GM08714 (cell line): ENCODE data around the gene APOBEC4.
A peak's percentile ranks its signal among the peaks of the same experiment; 100 is the strongest.

ENCODE experiments used
- H3K4me3 ChIP-seq: fragments of 200-500 bp; sonication (Bioruptor generic); 2 replicates; pipeline ENCODE4 v1.5.1; 2014; ENCODE audit warnings: mild to moderate bottlenecking, low read length, inconsistent platforms
- ZNF274 ChIP-seq: IDR thresholded peaks from 2 replicates; pipeline ENCODE4 v1.6.1; 2012; ENCODE audit warnings: mild to moderate bottlenecking, low read depth, low read length

Gene APOBEC4

DNA sequence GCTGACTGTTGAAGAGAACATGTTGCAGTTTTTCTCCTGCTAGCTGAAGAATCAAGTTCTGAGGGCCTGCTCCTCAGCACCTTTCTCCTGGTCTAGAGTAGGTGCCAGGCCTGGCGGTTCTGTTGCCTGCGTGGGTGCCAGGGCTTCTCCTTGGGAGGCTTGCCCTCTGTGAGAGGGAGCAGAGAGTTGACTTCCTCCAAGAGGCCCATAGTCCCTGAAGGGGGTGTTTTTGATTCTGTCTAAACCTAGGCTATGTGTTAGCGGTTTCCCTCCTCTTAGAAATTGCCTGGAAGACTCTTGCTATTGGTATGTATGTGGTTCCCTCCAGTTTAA lies 312 bp upstream of the APOBEC4 start:
- no peak overlapping the region for H3K4me3 ChIP-seq
- TF ChIP-seq ZNF274 = no peak

DNA sequence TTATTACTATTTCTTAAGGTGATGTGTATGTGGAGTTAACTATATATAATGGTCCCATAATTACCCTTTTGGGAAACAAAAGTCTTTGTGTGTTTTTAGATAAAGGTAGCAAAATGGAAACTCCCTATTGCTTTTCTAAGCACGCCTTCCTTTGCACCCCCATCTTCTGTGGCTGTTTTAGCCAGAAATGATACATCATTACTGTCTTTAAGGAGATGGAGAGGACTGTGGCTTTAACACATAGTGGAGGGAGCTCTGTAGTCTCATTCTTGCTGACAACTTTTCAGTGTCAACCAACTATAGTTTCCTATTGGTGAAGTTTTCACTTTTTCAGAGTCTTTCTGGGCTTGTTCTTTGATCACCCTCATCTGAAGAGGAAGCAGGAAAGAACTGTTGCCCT lies 1.0 kb downstream of the APOBEC4 start:
- H3K4me3 ChIP-seq = no peak overlapping the region
- no peak for TF ChIP-seq ZNF274

DNA sequence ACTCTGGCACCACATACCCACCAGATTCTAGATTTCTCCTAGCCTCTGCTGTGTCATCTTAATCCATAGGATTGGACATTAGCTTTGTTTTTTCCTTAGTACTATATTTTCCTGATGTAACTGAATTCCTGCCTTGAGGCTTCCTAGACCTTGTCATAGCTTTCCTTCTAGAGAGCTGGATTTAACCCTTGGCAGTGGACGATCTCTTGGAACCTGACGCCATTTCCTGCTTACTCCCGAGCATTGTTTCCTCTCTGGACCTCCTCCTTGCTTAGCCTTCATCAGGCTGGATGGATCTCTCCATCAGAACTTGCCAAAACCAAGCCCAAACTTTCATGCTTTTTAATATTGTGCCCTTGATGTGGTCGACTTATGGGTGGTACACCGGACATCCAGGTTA lies 1.5 kb downstream of the APOBEC4 start:
- no peak for TF ChIP-seq ZNF274

DNA sequence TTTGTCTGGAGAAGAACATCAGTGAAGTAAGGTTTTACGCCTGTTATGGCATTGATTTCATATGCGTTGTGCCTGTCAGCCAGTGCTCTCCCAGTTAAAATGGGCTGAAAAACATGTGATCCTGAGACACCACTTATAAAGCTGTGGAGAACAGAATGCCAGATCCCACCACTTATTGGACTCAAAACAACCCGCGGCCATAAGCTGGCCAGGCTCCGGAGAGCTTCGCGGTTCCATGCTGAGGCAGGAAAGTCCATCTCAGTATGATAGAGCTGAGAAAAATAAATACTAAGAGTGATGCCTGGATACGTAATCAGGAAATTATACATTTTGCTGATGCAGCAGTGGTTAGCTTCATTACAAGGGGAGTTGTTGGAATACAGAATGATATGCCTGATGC lies 5.1 kb downstream of the APOBEC4 start:
- TF ChIP-seq ZNF274 = no peak

More for the DNA sequence above, 1.5 kb downstream of the APOBEC4 start:
- no peak overlapping the region for H3K4me3 ChIP-seq

DNA sequence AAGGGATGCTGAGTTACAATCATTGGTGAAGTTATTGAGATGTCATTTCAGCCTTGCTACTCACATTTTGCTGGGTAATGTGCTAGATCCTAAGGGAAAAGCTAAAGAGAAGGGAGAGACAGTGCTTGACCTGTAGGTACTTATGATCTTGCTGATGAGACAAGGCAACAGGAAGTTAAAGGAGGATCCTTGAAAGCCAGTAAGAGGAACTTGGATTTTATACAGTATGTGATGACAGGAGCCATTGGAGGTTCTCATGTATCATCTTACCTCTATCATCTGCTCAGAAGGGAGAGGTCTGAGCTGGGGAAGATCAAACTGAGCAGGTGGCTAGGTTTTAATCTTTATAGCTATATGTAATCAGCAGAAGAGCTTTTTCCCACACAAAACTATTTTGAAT lies 6.3 kb downstream of the APOBEC4 start:
- no peak overlapping the region for H3K4me3 ChIP-seq
- no peak for TF ChIP-seq ZNF274

More for the DNA sequence above, 5.1 kb downstream of the APOBEC4 start:
- no peak overlapping the region for H3K4me3 ChIP-seq

DNA sequence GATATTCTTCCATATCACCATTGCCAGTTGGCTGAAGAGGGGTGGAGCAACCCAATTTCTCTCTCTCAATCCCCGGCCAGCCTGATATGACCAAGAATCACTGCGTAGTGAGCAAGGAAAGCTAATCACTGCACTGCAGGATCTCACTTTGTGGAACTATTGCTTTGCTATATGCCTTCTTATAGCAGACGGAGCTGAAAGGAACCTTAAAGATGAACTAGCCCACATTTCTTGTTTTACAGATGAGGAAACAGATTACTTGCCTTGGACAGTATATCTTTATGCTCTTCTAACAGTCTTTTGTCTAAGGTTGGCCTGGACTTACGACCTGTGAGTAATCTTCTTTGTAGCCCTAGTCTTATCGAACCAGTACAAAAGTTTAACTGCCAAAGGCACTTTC lies 7.6 kb downstream of the APOBEC4 start:
- no peak for TF ChIP-seq ZNF274
- H3K4me3 ChIP-seq = no peak overlapping the region

DNA sequence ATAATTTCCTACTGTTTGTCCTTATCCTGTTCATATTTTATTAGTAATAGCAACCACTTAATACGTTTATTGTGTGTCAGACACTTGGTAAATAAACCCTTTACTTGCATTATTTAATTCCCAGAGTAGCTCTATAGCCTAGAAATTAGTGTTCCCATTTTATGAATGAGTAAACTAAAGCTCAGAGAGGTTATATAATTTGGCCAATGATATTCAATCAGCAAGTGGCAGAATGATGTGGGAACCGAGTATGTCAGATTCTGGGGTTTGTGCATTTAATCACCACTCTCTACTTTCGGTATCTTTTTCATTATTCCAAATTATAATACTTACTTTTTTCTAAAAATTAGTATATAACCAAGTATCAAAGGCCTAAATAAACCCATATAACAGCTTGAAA lies 10.9 kb downstream of the APOBEC4 start:
- no peak overlapping the region for H3K4me3 ChIP-seq
- no peak for TF ChIP-seq ZNF274

DNA sequence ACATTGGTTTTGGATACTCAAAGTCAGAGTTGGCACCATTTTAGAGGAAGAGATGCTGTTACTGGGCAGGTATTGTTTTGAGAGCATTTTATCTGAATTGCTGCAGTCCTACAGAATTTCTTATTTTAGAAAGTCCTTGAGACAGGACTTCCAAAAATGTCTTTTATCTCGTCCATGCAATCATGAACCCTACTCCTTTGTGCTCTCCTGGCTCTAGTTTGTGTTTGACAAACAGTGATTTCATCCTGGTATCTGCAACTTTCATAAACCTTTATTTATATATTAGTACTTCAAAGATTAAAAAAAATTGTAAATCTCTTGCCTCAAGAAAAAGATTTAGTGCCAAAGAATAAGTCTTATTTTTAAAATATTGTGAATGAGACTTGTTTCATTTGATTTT lies 12.9 kb downstream of the APOBEC4 start:
- no peak for TF ChIP-seq ZNF274
- no peak overlapping the region; the same call in 1 of the 2 replicates for H3K4me3 ChIP-seq

DNA sequence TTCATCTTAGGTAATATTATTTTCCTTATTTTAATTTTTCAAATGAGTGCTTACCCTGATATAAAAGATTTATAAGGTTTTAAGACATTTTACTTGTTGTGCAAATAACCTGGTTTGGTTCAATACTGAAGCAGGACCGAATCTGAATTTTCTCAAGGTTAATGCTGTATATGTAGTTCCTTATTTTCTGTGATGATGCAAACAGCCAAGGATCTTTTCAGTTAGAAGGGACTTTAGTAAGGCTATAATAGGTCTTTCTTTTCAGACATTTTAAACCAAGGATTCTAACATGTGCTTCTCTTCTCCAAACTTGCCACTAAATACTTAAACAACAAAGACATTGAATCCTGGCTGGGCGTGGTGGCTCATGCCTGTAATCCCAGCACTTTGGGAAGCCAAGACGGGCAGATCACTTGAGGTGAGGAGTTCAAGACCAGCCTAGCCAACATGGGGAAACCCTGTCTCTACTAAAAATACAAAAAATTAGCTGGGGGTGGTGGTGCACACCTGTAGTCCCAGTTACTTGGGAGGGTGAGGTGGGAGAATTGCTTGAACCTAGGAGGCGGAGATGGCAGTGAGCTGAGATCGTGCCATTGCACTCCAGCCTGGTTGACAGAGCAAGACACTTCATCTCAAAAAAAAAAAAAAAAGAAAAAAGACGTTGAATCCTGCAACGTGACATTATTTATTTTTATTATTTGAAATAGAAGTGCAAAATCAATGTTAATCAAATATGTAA lies 14.3 kb downstream of the APOBEC4 start:
- no peak for TF ChIP-seq ZNF274
- H3K4me3 ChIP-seq = no peak overlapping the region; the same call in 1 of the 2 replicates

DNA sequence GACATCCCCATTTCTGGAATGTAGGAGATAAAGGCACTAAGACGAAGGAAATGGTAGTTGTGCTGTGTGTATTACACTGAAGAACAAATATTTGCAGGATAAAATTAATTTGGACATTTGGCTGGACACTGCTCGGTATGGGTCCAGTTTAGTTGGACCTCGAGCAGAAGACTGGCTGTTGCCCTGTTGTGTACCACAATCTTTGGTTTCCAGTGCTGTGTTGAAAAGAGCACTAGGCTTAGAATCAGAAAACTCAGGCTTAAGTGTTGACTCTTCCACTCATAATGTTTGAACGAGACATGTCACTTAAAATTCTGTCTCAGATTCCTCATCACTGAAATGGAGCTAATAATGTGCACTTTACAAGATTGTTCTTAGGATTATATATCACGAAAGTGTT lies 16.3 kb downstream of the APOBEC4 start:
- peak overlapping the region; percentile 71 for H3K4me3 ChIP-seq
- TF ChIP-seq ZNF274 = no peak

DNA sequence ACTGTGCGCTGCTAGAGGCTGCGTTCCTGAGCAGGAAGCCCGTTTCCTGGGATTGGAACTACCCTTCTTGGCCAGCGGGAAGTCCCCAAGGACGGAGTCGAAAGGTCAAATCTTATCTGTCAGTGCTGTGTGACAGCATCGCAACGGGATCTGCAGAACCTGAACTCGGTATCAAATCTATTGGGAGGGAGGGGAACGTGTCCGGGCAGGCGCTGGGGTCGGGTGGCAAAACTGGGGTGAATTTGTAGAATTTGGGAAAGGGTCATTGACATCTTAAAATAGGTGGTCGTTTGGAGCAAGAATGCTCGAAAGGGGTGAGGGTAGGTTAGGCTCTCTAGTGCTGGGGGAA lies 16.8 kb downstream of the APOBEC4 start:
- H3K4me3 ChIP-seq = peak overlapping the region; percentile 71
- no peak for TF ChIP-seq ZNF274

DNA sequence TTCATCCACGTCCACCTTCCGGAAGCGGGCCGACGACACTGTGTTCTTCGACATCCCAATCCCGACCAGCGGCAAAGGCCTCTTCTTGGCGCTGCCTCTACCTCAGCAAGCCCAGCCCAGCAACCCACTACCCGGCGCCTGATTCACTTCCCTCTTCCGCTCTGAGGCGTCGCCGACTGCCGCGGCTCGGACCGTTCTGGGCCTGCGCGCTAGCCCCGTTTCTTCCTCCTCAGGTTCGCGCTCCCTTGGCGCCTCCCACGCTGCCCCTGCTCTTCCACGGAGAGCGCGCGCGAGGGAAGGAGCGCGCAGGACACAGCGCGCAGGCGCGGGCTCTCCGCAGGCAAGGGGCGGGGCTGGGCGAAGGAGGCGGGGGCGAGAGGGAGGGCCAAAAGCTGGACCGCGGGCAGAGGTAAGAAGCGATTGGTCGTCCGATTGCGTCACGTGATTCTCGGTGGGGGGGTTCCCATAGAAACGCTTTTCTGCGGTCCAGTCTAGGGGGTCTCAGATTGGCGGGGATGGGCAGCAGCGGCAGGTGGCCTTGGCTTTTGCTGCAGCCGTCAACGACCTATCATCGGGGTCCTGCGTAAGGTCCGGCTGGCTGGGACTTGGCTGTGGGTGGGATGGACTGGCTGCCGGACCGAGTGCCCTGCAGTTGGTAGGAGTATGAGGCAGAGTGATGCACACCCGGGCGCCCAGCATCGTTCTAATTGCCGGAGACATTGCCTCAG lies 17.3 kb downstream of the APOBEC4 start, which contains the start of gene ARPC5:
Gene ARPC5, minus strand, starts transcription at position 178 of the 728 bp plus-strand sequence. Its CDS starts 124 bp downstream, at position 54.
- TF ChIP-seq ZNF274 = no peak
- H3K4me3 ChIP-seq = peak within 1 kb of the TSS; percentile 99

DNA sequence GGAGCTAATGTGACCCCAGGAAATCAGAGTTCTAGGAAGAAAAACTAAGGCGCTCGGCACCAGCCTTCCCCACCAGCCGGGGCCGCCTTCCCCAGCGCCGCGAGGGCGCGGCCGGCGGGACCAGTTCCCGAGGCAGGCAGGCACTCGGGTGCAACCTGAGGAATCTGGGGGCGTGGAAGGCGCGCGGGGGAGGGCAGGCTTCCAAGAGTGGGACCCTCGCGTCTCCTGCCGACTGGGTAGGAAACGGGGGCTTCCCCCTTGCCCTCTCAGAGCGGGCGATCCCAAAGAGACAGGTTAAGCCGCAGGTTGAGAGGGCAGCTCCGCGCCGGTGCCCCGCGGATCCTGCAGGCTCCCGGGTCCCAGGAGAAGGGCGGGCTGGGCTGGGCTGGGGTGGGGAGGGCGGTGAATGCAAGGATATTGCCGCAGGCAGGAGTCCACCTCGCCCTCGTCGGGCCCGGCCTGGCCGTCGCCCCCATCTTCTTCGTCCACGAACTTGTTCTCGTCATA lies 18.0 kb downstream of the APOBEC4 start:
- peak overlapping the region; percentile 99 for H3K4me3 ChIP-seq
- TF ChIP-seq ZNF274 = no peak

DNA sequence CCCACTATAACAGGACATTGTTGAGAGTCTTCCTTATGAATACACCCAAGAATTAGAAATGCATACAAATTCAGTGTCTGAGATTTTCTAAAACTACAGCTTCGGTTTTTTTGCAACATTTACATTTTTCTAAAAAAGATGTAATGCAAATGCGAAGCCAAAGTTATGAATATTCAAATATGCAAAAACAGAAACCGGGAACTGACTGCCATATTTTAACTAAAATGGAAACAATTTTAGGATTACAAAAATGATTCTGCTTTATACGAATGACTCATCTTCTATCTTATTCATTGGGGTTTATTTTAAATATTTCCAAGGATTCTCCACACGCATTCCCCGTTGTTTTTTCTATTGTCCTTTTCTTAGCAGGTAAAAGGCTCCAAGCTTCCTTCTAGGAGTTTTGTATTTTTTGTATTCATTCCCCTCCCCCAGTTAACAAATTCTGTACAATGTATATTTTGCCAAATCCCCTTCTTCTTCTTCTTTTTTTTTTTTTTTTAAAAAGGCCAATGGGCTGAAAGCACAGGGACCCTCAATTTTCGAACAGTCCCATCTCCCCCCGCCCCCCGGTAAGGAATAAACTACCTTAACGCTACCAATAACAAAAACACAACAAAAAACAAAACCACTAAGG lies 18.6 kb downstream of the APOBEC4 start:
- TF ChIP-seq ZNF274 = no peak
- peak overlapping the region; percentile 99 for H3K4me3 ChIP-seq
